ENCODE data around the gene MGLL. TPM values are rescaled to one million over a fixed set of nuclear protein-coding genes. Genes with fewer than 3 reads are reported as not detected.

The MGLL gene
- total RNA-seq, 2 experiments from 2014 or later = 0.31 to 0.41 TPM

DNA sequence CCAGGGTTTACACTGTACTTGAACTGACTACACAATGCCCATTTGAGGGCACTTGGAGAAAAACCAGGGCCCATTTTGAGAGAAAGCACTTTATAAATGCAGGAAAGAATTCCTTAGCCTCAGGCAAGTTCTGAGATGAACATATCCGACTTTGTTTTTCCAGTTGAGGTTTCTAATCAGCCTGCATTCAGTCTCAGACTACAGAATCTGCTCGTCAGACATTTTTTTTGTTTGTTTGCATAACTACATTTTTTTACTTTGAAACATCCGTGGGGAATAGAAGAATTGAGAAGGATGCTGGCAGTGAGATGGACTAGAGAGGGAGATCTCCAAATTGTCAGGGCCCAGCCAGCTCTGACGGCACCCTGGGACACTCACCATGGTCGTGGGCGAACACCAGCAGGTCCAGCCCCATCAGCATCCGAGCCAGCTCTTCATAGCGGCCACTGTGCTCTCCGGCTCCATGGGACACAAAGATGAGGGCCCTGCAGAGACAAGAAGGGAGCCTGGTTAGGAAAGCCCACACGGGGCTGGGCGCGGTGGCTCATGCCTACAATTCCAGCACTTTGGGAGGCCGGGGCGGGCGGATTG lies 40.8 kb downstream of the MGLL start:
- H3K4me3 Mint-ChIP-seq = no peak overlapping the region
- intact Hi-C loops (cut with micrococcal nuclease) = no loop called here
- H3K36me3 Mint-ChIP-seq = no peaks in the 10 kb centered on the region
- no peaks in the 10 kb centered on the region for H3K27me3 Mint-ChIP-seq
- peaks cover 2% of the 10 kb centered on the region for H3K9me3 Mint-ChIP-seq
- no peak for DNase-seq
- H3K4me1 Mint-ChIP-seq (ENCODE audit: low read depth) = no peaks in the 10 kb centered on the region
- no peak overlapping the region for H3K27ac Mint-ChIP-seq
- ChIA-PET CTCF (interaction anchor here (1.1 kb wide), 1 partner anchor 206 kb away, joined by 3 read pairs; no protein-coding TSS in a partner anchor), POLR2A (no interaction called here)

GRCh38 chr3:127780536-127781400 lies 41.5 kb downstream of the MGLL start:
- ChIA-PET CTCF (interaction anchor here (0.9 kb wide), 1 partner anchor 206 kb away, joined by 3 read pairs; no protein-coding TSS in a partner anchor), POLR2A (no interaction called here)
- Mint-ChIP-seq H3K36me3 (no peaks in the 10 kb centered on the region), H3K4me3 (no peak overlapping the region), H3K27me3 (no peaks in the 10 kb centered on the region), H3K27ac (no peak overlapping the region), H3K9me3 (peaks cover 2% of the 10 kb centered on the region), H3K4me1 (ENCODE audit: low read depth) (no peaks in the 10 kb centered on the region)
- DNase-seq = no peak
- intact Hi-C loops (cut with micrococcal nuclease) = no loop called here

DNA sequence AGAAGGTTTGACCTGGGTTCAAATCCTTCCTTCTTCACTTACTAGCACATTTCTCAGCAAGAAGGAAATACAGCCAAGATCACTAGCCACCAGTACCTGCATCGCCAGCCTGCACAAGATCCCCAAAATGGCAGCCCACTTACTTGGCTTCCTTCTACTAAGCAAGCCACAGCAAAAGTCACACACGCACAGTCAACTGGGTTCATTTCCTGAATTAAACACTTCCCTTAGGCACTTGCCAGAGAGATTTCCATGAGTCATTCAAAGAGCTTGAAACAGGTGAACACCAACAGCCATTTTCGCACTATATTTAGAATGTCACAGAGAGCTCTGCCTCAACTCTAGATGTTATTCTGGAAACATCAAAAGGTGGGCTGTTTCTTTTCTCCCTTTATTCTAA lies 42.6 kb downstream of the MGLL start:
- CTCF ChIA-PET = interaction anchor here (0.9 kb wide), 1 partner anchor 205 kb away, joined by 3 read pairs; no protein-coding TSS in a partner anchor

DNA sequence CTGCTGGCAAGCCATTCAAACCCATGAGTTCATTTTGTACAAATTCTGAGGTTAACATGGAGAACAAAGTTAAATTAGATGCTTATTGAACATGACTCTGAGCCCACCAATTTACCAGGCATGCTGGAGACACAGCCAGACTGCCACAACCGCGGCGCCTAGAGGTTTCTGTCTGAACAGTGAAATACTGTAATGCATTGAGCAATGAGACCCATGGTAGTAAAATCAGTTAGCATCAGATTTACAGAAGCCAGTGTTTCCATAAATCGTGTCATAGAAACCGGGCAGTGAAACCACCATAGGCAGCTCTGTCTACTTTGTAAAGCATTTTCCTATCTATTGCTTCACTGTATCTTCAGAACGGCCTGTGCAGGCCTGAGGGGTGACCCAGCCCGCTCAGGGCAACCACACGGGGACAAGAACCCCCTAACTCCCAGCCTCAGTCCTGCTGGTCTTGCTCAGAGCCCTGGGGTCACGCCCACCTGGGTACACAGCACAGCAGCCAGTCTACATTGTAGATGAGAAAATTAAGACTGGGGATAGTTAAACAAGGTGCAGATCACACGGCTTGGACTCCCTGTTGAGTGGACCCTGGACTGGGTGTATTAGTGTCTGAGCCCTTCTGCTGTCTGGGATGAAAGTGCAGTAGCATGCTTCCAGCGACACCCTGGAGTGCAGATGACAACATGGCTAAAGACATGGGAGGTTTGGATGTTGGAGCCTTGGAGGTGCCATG lies 44.2 kb downstream of the MGLL start:
- Mint-ChIP-seq H3K9me3 (peaks cover 2% of the 10 kb centered on the region), H3K4me1 (ENCODE audit: low read depth) (no peaks in the 10 kb centered on the region), H3K4me3 (no peak overlapping the region), H3K27me3 (no peaks in the 10 kb centered on the region), H3K27ac (no peak overlapping the region), H3K36me3 (no peaks in the 10 kb centered on the region)
- intact Hi-C loops (cut with micrococcal nuclease) = no loop called here
- DNase-seq = no peak
- ChIA-PET POLR2A (no interaction called here), CTCF (no interaction called here)

More for the DNA sequence above, 42.6 kb downstream of the MGLL start:
- Mint-ChIP-seq H3K4me3 (no peak overlapping the region), H3K9me3 (peaks cover 2% of the 10 kb centered on the region), H3K36me3 (no peaks in the 10 kb centered on the region), H3K27me3 (no peaks in the 10 kb centered on the region), H3K4me1 (ENCODE audit: low read depth) (no peaks in the 10 kb centered on the region), H3K27ac (no peak overlapping the region)
- peak; percentile 18 for DNase-seq
- intact Hi-C loops (cut with micrococcal nuclease) = no loop called here
- POLR2A ChIA-PET = no interaction called here

- Mint-ChIP-seq H3K9me3 (peaks cover 2% of the 10 kb centered on the region), H3K27ac (no peak overlapping the region), H3K4me1 (ENCODE audit: low read depth) (no peaks in the 10 kb centered on the region), H3K4me3 (no peak overlapping the region), H3K36me3 (no peaks in the 10 kb centered on the region), H3K27me3 (no peaks in the 10 kb centered on the region)
- ChIA-PET POLR2A (no interaction called here), CTCF (no interaction called here)
- intact Hi-C loops (cut with micrococcal nuclease) = no loop called here
- DNase-seq = no peak
Measured at GRCh38 chr3:127777332-127777731, 45.0 kb downstream of the MGLL start.

DNA sequence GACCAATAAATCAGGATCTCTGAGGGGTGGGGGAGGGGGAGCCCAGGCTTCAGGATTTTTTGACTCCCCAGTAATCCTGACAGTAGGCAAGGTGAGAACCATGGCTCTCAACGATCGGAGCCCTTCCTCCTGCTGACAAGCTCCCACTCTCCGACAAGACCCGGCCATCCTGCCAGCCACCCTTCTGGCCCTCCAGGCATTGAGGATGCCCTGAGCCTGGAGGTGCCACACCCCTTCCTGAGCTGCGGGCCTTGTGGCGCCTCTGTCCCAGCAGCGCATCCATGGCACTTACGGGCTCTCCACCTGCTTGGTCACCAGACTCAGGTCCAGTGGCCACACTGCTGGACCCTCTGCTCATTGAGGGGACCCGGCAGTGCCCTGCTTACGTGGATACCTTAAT lies 46.0 kb downstream of the MGLL start:
- no peak overlapping the region for H3K27ac Mint-ChIP-seq
- no peaks in the 10 kb centered on the region for H3K4me1 Mint-ChIP-seq (ENCODE audit: low read depth)

GRCh38 chr3:127775398-127776109 lies 46.8 kb downstream of the MGLL start:
- intact Hi-C loops (cut with micrococcal nuclease) = no loop called here
- H3K4me3 Mint-ChIP-seq = no peak overlapping the region
- no peak overlapping the region for H3K27ac Mint-ChIP-seq
- no peaks in the 10 kb centered on the region for H3K36me3 Mint-ChIP-seq
- ChIA-PET POLR2A (no interaction called here), CTCF (no interaction called here)
- peaks cover 2% of the 10 kb centered on the region for H3K9me3 Mint-ChIP-seq
- no peak for DNase-seq
- no peaks in the 10 kb centered on the region for H3K27me3 Mint-ChIP-seq
- no peaks in the 10 kb centered on the region for H3K4me1 Mint-ChIP-seq (ENCODE audit: low read depth)

More for the DNA sequence above, 46.0 kb downstream of the MGLL start:
- ChIA-PET POLR2A (no interaction called here), CTCF (no interaction called here)
- intact Hi-C loops (cut with micrococcal nuclease) = no loop called here
- H3K36me3 Mint-ChIP-seq = no peaks in the 10 kb centered on the region
- H3K9me3 Mint-ChIP-seq = peaks cover 2% of the 10 kb centered on the region
- no peaks in the 10 kb centered on the region for H3K27me3 Mint-ChIP-seq
- H3K4me3 Mint-ChIP-seq = no peak overlapping the region
- no peak for DNase-seq

- H3K27ac Mint-ChIP-seq = no peak overlapping the region
- DNase-seq = no peak
- intact Hi-C loops (cut with micrococcal nuclease) = no loop called here
- POLR2A ChIA-PET = no interaction called here
- H3K4me3 Mint-ChIP-seq = no peak overlapping the region
- H3K9me3 Mint-ChIP-seq = peaks cover 2% of the 10 kb centered on the region
- H3K4me1 Mint-ChIP-seq (ENCODE audit: low read depth) = no peaks in the 10 kb centered on the region
- CTCF ChIA-PET = no interaction called here
- H3K36me3 Mint-ChIP-seq = no peaks in the 10 kb centered on the region
- H3K27me3 Mint-ChIP-seq = no peaks in the 10 kb centered on the region
Measured at GRCh38 chr3:127774647-127775046, 47.7 kb downstream of the MGLL start.

DNA sequence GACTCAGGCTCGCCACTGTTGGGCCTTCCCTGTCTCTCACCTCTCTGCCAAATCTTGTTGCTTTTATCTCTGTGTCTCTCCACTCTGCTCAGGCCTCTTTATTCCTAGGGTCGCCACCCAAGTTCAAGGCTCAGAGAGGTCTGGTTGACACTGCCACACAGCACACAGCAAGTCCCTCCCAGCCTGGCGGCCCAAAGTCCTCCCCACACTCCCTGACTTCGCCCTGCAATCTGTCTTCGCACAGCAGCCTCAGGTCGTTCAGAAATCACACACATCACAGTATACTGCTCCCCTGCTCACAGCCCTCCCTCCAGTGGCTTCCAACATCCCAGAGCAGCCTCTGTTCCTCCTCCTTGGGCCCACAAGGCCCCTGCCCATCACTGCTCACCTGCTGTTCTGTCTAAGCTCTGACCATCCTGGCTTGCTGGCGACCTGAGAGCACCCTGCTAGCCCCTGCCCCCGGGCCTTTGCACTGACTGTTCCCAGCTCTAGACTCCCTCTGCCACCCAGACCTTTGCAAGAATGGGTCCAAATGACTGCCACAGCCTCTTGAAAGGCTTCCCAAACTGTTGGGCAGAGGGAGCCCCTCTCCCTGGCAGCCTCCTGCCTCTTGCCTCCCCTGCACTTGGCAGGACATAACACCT lies 48.4 kb downstream of the MGLL start:
- intact Hi-C loops (cut with micrococcal nuclease) = no loop called here
- Mint-ChIP-seq H3K4me3 (no peak overlapping the region), H3K27me3 (no peaks in the 10 kb centered on the region), H3K9me3 (peaks cover 2% of the 10 kb centered on the region), H3K27ac (no peak overlapping the region), H3K4me1 (ENCODE audit: low read depth) (no peaks in the 10 kb centered on the region), H3K36me3 (no peaks in the 10 kb centered on the region)
- no peak for DNase-seq
- POLR2A ChIA-PET = no interaction called here
- CTCF ChIA-PET = no interaction called here

GRCh38 chr3:127772827-127773751 lies 49.2 kb downstream of the MGLL start:
- intact Hi-C loops (cut with micrococcal nuclease) = no loop called here
- Mint-ChIP-seq H3K27me3 (peaks cover under 1% of the 10 kb centered on the region), H3K36me3 (no peaks in the 10 kb centered on the region), H3K27ac (no peak overlapping the region), H3K4me3 (no peak overlapping the region), H3K4me1 (ENCODE audit: low read depth) (no peaks in the 10 kb centered on the region), H3K9me3 (peaks cover 3% of the 10 kb centered on the region)
- ChIA-PET CTCF (no interaction called here), POLR2A (no interaction called here)
- no peak for DNase-seq

DNA sequence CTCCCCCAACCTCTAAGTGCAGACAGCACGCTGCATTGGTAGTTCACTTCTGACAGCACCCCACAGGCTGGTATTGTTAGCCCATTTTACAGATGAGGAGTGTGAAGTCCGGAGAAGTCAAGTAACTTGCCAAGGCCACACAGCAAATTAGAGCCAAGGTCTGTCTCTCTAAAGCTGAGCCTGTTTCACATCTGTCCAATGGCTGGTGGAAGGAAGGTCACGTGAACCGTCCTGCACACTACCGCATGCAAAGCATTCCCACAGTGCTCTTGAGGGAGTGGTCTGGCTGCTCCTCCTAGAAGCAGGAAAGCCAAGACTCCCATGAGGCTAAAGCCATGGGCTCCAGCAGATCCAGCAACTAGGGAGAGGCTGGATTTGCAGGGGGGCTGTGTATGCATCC lies 50.0 kb downstream of the MGLL start:
- intact Hi-C loops (cut with micrococcal nuclease) = no loop called here
- ChIA-PET POLR2A (no interaction called here), CTCF (no interaction called here)
- no peak for DNase-seq
- Mint-ChIP-seq H3K9me3 (peaks cover 6% of the 10 kb centered on the region), H3K27ac (no peak overlapping the region), H3K4me1 (ENCODE audit: low read depth) (no peaks in the 10 kb centered on the region), H3K4me3 (no peak overlapping the region), H3K27me3 (peaks cover 2% of the 10 kb centered on the region), H3K36me3 (no peaks in the 10 kb centered on the region)

Measured in activated CD4-positive, alpha-beta memory T cell treated with anti-CD3 and anti-CD28 coated beads for 36 hours (primary cell).